ENCODE data around the gene SLC35F1. TPM values are rescaled to one million over a fixed set of nuclear protein-coding genes. Genes with fewer than 3 reads are reported as not detected.

The SLC35F1 gene
- total RNA-seq, 2 donors from 2014 or later, result not detected

DNA sequence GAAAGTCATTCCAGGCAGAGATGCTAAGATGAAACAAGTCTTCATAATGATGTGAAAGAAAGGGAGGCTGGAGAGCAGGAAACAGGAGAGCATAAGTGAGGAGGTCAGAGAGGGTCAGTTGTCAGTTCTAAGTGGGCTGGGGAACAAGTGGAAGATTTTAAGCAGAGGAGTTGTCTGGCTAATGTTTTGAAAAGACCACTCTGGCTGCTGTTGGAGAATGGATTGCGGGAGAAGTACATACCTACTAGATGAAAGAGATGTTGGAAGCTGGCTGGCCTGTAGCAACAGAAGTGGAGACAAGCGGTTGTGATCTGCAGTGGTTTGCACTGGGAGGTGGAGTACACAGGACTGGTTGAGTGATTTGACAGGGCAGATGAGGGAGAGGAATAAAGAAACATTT is 10.1 kb downstream of the SLC35F1 start:
- H3K9me3 Mint-ChIP-seq, result no peaks in the 10 kb centered on the region

DNA sequence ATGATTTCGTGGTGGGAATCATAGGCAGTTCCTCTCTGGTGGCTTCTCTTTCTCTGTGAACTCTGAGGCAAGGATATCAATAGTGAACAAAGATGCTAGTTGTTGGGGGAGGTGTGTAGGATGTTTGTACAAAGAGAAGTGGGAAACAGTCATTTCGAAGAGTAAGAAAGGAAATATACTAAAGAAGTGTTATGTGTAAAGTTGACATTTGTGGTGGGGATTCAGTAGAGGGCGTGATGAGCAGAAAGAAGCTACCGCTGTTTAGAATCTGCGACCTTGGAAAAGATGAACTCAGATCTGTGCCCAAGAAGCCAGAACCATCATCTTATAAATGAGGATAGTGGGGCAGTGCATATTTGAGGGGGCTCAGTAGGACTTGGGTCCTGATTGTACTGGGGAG is 11.4 kb downstream of the SLC35F1 start:
- H3K27ac Mint-ChIP-seq, result no peak overlapping the region
- no peak for DNase-seq (ENCODE audit: low spot score in 2 of 2)
- H3K9me3 Mint-ChIP-seq, result no peaks in the 10 kb centered on the region
- ATAC-seq, result peak in 1 of 2 donors; percentile 72
- no peaks in the 10 kb centered on the region for H3K36me3 Mint-ChIP-seq

More for the DNA sequence above, 10.1 kb downstream of the SLC35F1 start:
- no peaks in the 10 kb centered on the region for H3K36me3 Mint-ChIP-seq
- ATAC-seq (no peak), DNase-seq (ENCODE audit: low spot score in 2 of 2) (no peak)
- H3K27ac Mint-ChIP-seq, result no peak overlapping the region

DNA sequence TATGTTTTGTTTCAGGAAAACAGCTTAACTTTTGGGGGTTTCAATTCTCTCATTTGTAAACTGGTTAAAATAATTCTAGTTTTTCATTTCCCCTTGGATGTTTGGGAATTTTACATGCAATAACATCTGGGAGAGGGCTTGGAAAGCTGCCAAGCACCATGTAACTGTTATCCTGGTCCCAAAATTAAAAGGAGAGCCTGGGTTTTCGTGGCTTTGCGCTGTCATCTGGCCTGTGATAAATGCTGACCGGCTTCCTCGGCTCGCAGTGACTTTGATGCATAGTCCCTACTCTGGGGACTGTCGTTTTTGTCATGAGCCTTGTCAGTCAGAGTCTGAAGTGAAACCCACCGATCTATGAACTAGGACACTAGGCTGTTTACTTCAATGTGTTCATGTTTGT is 12.2 kb downstream of the SLC35F1 start:
- no peak overlapping the region for H3K27ac Mint-ChIP-seq
- no peaks in the 10 kb centered on the region for H3K9me3 Mint-ChIP-seq
- H3K36me3 Mint-ChIP-seq, result no peaks in the 10 kb centered on the region
- ATAC-seq (no peak), DNase-seq (ENCODE audit: low spot score in 2 of 2) (no peak)

DNA sequence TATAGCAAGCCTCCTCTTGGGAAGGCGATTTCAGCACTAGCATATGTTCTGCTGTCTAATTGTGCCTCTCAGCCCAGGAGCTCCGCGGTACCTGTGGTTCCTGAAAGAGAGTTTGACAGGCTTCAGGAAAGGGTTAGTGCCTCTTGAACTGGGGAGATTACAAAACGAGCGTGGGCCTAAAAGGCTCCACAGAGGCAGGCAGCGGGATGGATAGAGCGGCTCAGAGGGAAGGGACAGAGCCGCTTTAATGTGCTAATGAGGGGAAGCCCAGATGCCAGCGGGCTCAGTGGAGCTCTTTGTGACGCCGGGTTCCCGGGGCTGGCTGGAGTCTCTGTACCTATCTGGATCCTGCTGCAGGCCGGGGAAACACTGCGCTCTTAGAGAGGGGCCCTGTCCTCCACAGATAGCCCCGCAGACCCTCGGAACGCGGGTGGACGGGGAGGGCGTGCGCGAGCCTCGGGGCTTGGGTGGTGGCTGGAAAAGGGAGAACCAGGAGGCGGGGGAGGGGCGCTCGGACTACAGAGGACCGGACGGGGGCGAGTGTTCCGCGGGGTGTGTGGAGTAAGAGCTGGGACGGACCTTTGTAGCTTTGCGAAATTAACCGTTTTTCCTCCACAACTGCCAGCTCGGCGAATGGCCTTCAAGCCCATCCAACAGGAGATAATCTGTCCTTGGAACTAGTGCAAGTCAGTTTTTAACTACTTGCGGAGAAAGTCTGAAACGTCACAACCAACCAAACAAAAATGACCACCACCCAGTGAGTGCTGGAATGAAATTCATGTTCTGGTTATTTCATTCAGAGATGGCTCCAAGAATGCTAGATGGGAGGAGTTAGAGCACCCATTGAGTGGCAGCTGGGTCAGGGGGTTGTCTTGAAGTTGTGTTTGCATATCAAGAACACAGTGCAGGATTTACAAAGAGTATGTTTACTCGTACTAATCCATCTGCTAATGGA is 13.0 kb downstream of the SLC35F1 start:
- Mint-ChIP-seq H3K36me3 (no peaks in the 10 kb centered on the region), H3K9me3 (no peaks in the 10 kb centered on the region), H3K27ac (no peak overlapping the region)
- ATAC-seq, result no peak
- DNase-seq (ENCODE audit: low spot score in 2 of 2), result no peak

DNA sequence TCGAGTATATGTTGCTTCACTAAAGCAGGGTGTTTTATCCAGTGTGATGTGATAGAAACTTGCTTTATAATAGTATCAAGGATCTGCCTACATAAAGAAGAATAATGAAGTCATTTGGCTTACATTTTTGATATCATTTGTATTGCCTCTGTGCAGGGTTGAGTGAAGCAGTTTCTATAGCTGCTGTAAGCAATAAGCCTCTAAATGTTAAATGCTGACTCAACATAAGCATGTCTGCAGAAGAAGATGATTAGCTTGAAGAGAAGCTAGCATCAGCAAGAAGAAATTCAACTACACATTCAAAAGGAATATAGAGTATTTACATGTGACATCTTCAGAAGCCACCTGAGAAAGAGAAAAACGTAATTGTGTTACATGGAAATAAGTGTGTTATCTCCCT is 17.6 kb downstream of the SLC35F1 start:
- peaks cover 4 to 11% of the 10 kb centered on the region in 2 donors for H3K9me3 Mint-ChIP-seq
- H3K27ac Mint-ChIP-seq, result no peak overlapping the region
- no peak for ATAC-seq
- DNase-seq (ENCODE audit: low spot score in 2 of 2), result no peak
- peaks cover 5 to 13% of the 10 kb centered on the region in 2 donors for H3K36me3 Mint-ChIP-seq

DNA sequence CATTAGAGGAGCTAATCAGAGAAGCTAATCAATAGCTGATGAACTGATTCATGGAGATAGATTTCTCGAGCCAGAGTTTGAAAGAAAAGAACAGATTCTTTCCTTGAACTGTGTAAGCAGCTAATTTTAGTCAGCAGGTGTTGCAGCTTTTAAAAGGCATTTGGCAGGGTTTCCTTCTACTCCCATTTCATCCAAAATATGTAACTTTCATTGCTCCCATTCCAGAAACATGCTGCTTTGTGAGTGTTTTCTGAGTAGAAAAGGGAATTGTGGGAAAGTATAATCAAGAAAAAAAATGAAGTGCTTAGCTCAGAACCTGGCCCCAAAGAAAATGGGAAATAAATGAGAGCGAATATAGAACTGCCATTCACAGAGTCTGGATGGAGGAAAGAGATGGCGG is 20.8 kb downstream of the SLC35F1 start:
- Mint-ChIP-seq H3K27ac (no peak overlapping the region), H3K36me3 (peaks cover 5 to 13% of the 10 kb centered on the region in 2 donors), H3K9me3 (peaks cover 4 to 22% of the 10 kb centered on the region in 2 donors)
- ATAC-seq, result no peak
- DNase-seq (ENCODE audit: low spot score in 2 of 2), result no peak

DNA sequence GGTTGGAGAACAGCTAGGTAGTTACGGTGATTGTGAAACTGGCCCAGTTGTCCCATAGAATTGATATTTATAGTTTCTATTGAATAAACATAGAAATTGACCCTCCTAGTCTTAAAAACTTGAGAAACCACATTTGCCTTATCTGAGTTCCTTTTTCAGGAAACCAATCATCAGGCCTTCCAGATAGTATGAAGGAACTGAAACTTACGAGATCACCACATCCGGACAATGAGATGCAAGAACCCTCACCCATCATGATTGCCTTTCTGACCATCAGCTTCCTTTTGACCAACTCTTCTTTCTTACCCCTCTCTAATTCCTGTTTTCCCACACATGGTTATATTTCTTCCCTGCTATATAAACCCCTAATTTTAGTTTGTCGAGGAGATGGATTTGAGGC is 21.8 kb downstream of the SLC35F1 start:
- Mint-ChIP-seq H3K27ac (no peak overlapping the region), H3K36me3 (peaks cover 5 to 13% of the 10 kb centered on the region in 2 donors), H3K9me3 (peaks cover 4 to 22% of the 10 kb centered on the region in 2 donors)
- no peak for DNase-seq (ENCODE audit: low spot score in 2 of 2)
- no peak for ATAC-seq

DNA sequence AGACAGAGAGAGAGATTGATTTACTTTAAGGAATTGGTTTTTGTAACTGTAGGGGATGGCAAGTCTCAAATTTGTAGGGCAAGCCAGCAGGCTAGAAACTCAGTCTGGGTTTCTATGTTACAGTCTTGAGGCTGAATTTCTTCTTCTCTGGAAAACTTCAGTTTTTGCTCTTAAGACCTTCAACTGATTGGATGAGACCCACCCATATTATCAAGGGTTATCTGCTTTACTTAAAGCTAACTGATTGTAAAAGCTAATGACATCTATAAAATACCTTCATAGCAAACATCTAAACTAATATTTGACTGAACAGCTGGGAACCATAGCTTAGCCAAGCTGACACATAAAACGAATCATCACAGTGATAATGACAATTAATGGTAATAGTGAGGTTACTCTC is 22.4 kb downstream of the SLC35F1 start:
- ATAC-seq (no peak), DNase-seq (ENCODE audit: low spot score in 2 of 2) (no peak)
- H3K36me3 Mint-ChIP-seq, result peaks cover 5 to 13% of the 10 kb centered on the region in 2 donors
- peaks cover 4 to 22% of the 10 kb centered on the region in 2 donors for H3K9me3 Mint-ChIP-seq
- no peak overlapping the region for H3K27ac Mint-ChIP-seq

DNA sequence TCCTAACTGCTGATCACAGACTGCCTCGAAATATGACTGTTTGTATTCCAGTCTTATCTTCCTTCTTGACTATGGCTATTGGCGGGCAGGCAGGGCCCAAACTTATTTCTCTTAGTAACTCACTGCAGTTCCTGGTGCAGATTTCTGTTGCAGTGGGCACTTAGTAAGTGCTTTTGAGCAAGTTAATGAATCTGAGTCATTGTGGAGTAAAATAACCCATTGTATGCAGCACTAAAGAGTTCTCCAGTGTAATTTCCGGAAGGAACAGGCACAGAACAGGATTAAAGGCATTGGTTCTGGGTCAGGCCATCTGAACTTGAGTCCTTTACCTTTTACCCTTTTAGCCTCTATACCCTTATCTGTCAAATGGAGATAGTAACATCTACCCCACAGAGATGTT is 23.6 kb downstream of the SLC35F1 start:
- no peak for ATAC-seq
- peaks cover 4 to 22% of the 10 kb centered on the region in 2 donors for H3K9me3 Mint-ChIP-seq
- no peak for DNase-seq (ENCODE audit: low spot score in 2 of 2)
- H3K36me3 Mint-ChIP-seq, result peaks cover 5 to 13% of the 10 kb centered on the region in 2 donors
- no peak overlapping the region for H3K27ac Mint-ChIP-seq

DNA sequence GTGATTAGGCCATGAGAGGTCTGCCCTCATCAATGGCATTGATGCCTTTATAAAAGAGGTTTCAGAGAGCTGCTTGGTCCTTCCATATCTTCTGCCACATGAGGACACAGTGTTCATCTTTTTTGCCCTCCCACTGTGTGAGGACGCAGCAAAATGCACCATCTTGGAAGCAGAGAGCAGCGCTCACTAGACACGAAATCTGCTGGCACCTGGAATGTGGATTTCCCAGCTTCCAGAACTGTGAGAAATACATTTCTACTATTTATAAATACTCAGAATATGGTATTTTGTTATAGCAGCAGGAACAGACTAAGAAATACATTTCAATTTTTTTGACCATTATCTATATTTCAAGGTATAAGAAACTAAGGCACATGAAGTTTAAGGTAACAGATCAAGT is 24.9 kb downstream of the SLC35F1 start:
- H3K36me3 Mint-ChIP-seq, result peaks cover 5 to 12% of the 10 kb centered on the region in 2 donors
- ATAC-seq (no peak), DNase-seq (ENCODE audit: low spot score in 2 of 2) (no peak)
- no peak overlapping the region for H3K27ac Mint-ChIP-seq
- peaks cover 0 to 22% of the 10 kb centered on the region in 2 donors for H3K9me3 Mint-ChIP-seq

DNA sequence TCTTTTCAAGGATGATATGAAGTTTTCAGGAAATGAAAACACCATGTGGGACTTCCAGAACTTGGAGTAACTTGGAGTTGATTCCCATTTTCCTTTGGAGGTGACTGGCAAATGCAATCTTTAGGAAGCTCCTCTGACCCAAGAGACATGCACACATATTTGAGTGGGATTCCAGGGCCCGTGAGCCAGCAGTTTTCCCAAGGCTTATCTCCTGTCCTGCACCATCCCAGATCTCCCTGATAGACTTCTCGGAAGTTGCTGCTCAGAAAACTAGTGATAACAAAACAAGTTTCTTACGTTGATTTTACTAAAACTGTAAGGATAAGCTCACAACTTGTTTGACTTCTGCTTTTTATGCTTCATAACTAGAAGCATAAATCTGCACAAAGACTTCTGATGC is 25.6 kb downstream of the SLC35F1 start:
- Mint-ChIP-seq H3K27ac (no peak overlapping the region), H3K9me3 (peaks cover 0 to 17% of the 10 kb centered on the region in 2 donors), H3K36me3 (peaks cover 5 to 6% of the 10 kb centered on the region in 2 donors)
- no peak for ATAC-seq
- no peak for DNase-seq (ENCODE audit: low spot score in 2 of 2)

DNA sequence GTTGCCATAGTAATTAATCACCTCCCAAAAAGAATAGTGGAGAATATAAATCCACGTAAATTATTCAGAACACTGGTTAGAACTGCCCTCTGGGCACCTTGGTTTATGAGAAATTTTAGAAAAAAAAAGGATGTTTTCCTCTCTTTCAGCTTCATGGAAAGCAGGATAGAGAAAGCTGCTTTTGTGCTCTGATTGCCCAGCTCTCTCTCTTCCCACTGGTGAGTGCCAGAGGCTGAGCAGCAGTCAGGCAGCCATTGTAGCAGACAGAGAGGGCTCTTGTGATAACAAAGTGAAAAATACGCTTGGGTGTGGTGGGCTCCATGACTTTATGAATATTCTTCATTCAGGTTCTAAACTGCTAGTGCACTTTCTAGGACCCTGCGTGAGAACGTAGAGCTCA is 26.4 kb downstream of the SLC35F1 start:
- DNase-seq (ENCODE audit: low spot score in 2 of 2) (no peak), ATAC-seq (no peak)
- Mint-ChIP-seq H3K27ac (no peak overlapping the region), H3K36me3 (peaks cover 5% of the 10 kb centered on the region in 2 donors), H3K9me3 (peaks cover 0 to 17% of the 10 kb centered on the region in 2 donors)

DNA sequence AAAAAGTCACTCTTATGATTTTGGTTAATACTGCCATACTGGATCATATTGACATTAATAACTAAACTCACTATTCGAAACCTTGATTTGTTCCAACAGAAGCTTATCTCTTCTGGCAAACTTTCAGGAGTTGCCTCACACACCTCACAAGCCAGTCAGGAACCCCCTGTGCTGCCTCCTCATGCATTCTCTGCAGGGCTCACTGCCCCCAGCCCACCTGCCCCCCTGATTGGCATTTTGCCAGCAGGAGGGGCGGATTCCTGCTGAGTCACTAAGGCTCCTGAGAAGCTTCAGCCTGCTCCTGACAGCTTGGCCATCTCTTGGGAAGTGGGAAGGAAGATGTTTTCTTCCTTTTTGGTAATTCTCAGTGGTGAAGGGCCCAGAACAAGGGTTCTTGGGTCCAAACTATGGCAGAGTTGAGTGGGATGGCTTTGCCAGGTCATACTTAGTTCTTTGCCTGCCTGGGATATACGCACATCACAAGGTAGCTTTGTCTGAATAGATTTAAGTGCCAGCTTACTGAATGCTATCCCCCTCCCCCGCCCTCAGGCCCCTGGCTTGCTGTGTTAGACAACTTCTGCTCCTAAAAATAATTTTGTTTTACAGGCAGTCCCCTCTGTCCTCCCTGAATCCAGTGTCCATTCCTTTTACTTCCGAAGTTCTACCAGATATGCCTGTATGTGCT is 31.4 kb downstream of the SLC35F1 start:
- ATAC-seq (no peak), DNase-seq (ENCODE audit: low spot score in 2 of 2) (no peak)
- Mint-ChIP-seq H3K9me3 (peaks cover 0 to 3% of the 10 kb centered on the region in 2 donors), H3K27ac (no peak overlapping the region), H3K36me3 (no peaks in the 10 kb centered on the region)

DNA sequence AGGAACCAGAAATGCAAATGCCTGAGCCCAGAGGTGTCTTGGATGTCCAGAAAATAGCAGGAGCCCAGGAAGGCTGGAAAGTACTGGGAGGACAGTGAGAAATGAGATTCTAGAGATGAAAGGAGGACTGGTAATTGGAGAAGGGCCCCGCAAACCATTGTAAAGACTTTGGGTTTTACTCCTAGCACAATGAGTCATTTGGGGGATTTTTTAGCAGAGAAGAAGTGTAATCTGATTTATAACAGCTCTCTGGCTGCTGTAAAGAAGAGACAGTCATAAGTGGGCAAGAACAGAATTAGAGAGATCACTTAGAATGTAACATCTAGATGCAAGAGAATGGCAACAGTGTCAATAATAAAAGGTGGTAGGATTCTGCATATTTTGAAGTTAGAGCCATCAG is 40.2 kb downstream of the SLC35F1 start:
- ATAC-seq, result peak in 1 of 2 donors; percentile 76

DNA sequence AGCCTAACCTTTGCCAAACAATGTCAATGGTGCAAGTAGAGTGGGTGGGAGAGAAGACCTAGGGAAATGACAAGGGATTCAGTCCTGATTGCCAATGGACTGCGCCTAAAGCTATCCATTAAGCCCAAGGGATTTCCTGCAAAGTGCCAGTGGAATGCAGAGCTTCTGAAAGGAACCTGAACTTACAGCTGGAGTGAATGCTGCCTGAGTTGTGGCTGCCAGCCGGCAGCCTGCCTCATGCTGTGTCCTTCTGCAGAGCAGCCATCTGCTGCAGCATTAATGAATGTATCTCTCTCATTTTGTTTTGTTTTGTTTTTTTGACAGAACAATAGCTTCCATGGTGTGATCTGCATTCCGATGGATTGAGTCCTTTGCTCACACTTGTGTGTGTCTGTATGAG is 44.7 kb downstream of the SLC35F1 start:
- ATAC-seq (no peak), DNase-seq (ENCODE audit: low spot score in 2 of 2) (no peak)
- Mint-ChIP-seq H3K9me3 (no peaks in the 10 kb centered on the region), H3K27ac (no peak overlapping the region), H3K36me3 (no peaks in the 10 kb centered on the region)

More for the DNA sequence above, 40.2 kb downstream of the SLC35F1 start:
- H3K36me3 Mint-ChIP-seq, result no peaks in the 10 kb centered on the region
- no peak for DNase-seq (ENCODE audit: low spot score in 2 of 2)
- H3K27ac Mint-ChIP-seq, result no peak overlapping the region
- no peaks in the 10 kb centered on the region for H3K9me3 Mint-ChIP-seq

DNA sequence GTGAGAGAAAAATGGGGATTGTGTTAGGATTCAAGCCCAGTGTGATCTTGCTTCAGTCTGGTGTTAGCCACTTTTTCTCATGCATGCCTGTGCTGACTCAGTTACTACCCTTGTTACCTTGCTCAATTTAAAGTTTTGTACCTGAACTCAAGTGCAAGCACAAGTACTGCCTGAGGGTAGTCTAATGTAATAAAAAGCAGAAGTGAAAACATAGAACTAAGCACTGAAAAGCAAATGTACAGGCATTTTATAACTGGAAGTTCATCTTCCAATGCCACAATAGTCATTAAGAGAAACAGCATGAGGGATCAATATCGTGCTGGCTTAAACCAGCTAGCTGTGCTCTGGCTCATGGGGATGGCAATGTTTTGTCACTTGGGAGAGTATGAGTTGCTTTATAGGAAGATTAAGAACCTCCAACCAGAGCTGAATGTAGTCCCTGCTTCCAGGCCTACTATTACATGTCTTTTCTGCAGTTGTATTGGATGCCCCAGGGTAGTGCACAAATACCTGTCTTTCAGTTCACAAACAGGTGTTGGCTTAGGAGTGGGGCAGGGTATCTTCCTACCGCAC is 48.7 kb downstream of the SLC35F1 start:
- Mint-ChIP-seq H3K9me3 (no peaks in the 10 kb centered on the region), H3K36me3 (no peaks in the 10 kb centered on the region), H3K27ac (no peak overlapping the region)
- ATAC-seq (no peak), DNase-seq (ENCODE audit: low spot score in 2 of 2) (no peak)

DNA sequence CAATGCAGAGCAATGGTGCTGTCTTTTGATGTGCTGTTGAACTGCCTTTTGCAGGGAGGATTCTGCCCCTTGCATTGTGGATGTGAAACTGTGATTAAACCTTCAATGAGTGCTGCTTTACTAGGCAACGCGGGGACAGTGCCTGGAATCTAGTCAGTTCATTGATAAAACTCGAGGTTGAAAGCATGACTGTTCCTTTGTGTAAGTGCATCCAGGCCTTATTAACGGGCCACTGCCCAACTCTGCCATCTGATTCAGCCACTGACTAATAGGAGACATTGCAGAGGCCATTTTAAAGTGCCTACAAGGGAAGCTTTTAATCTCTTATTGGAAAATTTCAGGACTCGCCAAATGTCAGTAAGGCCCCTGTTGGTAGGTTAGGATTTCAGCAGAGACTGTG is 49.3 kb downstream of the SLC35F1 start:
- Mint-ChIP-seq H3K36me3 (no peaks in the 10 kb centered on the region), H3K27ac (no peak overlapping the region), H3K9me3 (no peaks in the 10 kb centered on the region)
- ATAC-seq, result no peak
- DNase-seq (ENCODE audit: low spot score in 2 of 2), result no peak

All from activated naive CD4-positive, alpha-beta T cell treated with anti-CD3 and anti-CD28 coated beads, Interleukin-2, amount 50 U/mL, for 72 hours (primary cell).